ENCODE measurements around the gene CEP290. TPM values are rescaled to one million over a fixed set of nuclear protein-coding genes. Genes with fewer than 3 reads are reported as not detected.

Gene CEP290
- total and polyA plus RNA-seq, 2 of the 13 experiments (the other 11 are each of a cell fraction or from before 2014, with no cell fraction given): 2.4 to 10.8 TPM

DNA sequence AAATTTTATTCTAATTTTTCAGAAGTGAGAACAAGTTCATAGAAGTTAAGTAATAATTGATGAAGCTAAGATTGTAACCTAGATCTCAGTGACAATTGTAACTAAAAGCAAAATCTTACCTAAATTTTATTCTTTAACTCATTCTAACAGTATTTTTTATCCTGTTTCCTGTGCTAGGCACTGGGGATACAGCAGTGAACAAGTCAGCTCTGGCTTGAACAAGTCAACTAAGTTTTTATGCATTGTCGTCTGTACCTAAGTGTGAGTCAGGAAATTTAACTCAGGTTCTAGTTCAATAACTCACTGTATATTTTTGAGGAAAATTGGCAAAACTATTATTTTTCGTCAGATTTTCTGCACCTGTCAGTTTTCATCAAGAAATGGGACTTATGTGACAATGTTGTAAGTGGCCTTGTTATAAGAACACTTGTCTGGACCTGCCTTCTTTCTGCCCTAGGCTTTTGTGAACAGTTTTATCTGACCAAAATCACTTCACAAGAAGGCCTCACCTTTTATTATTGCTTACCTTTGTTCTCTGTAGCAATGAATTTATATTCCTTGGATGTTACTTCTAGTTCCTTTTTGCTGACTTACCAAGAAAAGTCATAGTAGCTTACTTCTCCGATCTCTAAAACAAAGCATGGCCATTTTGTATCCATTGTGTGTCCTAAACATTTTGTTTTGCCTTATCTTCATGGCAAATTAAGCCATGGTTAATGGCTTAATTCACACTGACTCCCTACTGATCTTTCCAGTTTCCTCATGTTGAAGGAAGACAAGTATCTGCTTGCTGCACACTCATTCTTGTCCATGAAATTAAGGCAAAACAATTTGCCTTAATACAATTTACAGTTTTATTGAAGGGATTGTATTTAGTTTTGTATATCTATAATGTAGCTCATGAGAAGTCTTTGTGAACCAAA, 2.9 kb upstream of the CEP290 start:
- FAIRE-seq: no peak
- Histone ChIP-seq H3K9ac (ENCODE audit: insufficient read depth, low read depth, low read length) (no peak overlapping the region), H4K20me1 (ENCODE audit: insufficient read depth, low read length) (no peaks in the 10 kb centered on the region), H3K36me3 (replicated peaks in 1 of 2; ENCODE audit: control insufficient read depth in 1 of 2, insufficient read depth in 2 of 2, low read length in 2 of 2) (no peaks in the 10 kb centered on the region), H3K4me3 (replicated peaks in 1 of 3; ENCODE audit: insufficient read depth in 1 of 3, low read depth in 2 of 3, low read length in 3 of 3) (no peak overlapping the region), H3K79me2 (ENCODE audit: insufficient read depth, low read length) (peaks cover 13% of the 10 kb centered on the region), H3K9me3 (ENCODE audit: low read length) (no peaks in the 10 kb centered on the region), H3K27me3 (ENCODE audit: control insufficient read depth in 1 of 2, insufficient read depth in 2 of 2, low read length in 2 of 2) (no peaks in the 10 kb centered on the region; a peak in 1 of 5 replicates), H3K4me2 (ENCODE audit: low read depth, low read length) (no peak overlapping the region), H3K4me1 (ENCODE audit: insufficient read depth, low read length) (peaks cover 34% of the 10 kb centered on the region), H3K27ac (ENCODE audit: extremely low read length, insufficient read depth, low read length) (no peak overlapping the region), H2AFZ (ENCODE audit: low read length) (no peak overlapping the region)
- ChIA-PET POLR2A (no interaction called here), CTCF (ENCODE audit: low intra/inter-chr PET ratio, low total read pairs) (no interaction called here)
- BruUV-seq (replicated peaks): no TSS peak
- WGBS (ENCODE audit: low lambda C conversion rate): 95% methylated on average over 3 of the region's 3 CpGs
- in situ Hi-C loops (cut with HindIII; ENCODE audit: extremely low pct_ligation_motif_present, low pct_unique_long_range_greater_than_20kb) (loop anchor here (25.0 kb wide), 1 partner anchor 842 kb away; no protein-coding TSS in a partner anchor), intact Hi-C loops (cut with micrococcal nuclease; ENCODE audit: unreplicated experiment) (loop anchor here (5.0 to 10.0 kb wide), 5 partner anchors 32 to 870 kb away; a partner anchor contains a TSS)
- TF ChIP-seq SOX13 (IDR thresholded peaks at IDR 0.05) (no peak), SOX13 (CRISPR knock-in tag; conservative IDR thresholded peaks at IDR 0.05 in 1 of 2, IDR thresholded peaks at IDR 0.05 in 1 of 2) (no peak), PPARG (CRISPR knock-in tag; conservative IDR thresholded peaks at IDR 0.05) (no peak), ZNF556 (CRISPR knock-in tag; IDR thresholded peaks at IDR 0.05; ENCODE audit: borderline replicate concordance) (no peak), NFRKB (IDR thresholded peaks at IDR 0.05) (no peak), ZNF160 (CRISPR knock-in tag; IDR thresholded peaks at IDR 0.05) (no peak), HMGA1 (CRISPR knock-in tag; conservative IDR thresholded peaks at IDR 0.05) (no peak), RBAK (CRISPR knock-in tag; IDR thresholded peaks at IDR 0.05) (no peak), ZNF674 (CRISPR knock-in tag; IDR thresholded peaks at IDR 0.05; ENCODE audit: low read depth) (no peak), KLF15 (CRISPR knock-in tag; IDR thresholded peaks at IDR 0.05; ENCODE audit: borderline replicate concordance) (no peak), ISL2 (CRISPR knock-in tag; IDR thresholded peaks at IDR 0.05) (no peak), YEATS4 (CRISPR knock-in tag; IDR thresholded peaks at IDR 0.05; ENCODE audit: borderline replicate concordance) (no peak)
- TF ChIP-seq, protein P1, sequence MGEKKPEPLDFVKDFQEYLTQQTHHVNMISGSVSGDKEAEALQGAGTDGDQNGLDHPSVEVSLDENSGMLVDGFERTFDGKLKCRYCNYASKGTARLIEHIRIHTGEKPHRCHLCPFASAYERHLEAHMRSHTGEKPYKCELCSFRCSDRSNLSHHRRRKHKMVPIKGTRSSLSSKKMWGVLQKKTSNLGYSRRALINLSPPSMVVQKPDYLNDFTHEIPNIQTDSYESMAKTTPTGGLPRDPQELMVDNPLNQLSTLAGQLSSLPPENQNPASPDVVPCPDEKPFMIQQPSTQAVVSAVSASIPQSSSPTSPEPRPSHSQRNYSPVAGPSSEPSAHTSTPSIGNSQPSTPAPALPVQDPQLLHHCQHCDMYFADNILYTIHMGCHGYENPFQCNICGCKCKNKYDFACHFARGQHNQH (CRISPR knock-in tag; IDR thresholded peaks at IDR 0.05): no peak
- no peak for ATAC-seq
- no peak for DNase-seq (ENCODE audit: low spot score)
